Sigmoid colon (tissue), 4 donors: Measurements from ENCODE around the gene TXNDC2.

ENCODE experiments used
- EP300 ChIP-seq, 4 donors: sonication (generic); formaldehyde crosslinking; IDR thresholded peaks; one replicate each; pipeline ENCODE4 v1.6.1; 2017; ENCODE audit warnings: antibody characterized with exemption in 4 of 4
- TF ChIP-seq, protein P1 (sequence below), 4 experiments: fragments of 450-650 bp in 3 of 4; fragments of 200-600 bp in 1 of 4; IDR thresholded peaks; one replicate each; pipeline ENCODE4 v1.5.1; 2016 to 2019; ENCODE audit warnings: antibody characterized with exemption in 4 of 4, mild to moderate bottlenecking in 3 of 4, moderate library complexity in 2 of 4

GRCh38 chr18:9924371-9924943 lies 38.7 kb downstream of the TXNDC2 start:
- no peak for TF ChIP-seq EP300 (IDR thresholded peaks at IDR 0.05)
- TF ChIP-seq, protein P1, sequence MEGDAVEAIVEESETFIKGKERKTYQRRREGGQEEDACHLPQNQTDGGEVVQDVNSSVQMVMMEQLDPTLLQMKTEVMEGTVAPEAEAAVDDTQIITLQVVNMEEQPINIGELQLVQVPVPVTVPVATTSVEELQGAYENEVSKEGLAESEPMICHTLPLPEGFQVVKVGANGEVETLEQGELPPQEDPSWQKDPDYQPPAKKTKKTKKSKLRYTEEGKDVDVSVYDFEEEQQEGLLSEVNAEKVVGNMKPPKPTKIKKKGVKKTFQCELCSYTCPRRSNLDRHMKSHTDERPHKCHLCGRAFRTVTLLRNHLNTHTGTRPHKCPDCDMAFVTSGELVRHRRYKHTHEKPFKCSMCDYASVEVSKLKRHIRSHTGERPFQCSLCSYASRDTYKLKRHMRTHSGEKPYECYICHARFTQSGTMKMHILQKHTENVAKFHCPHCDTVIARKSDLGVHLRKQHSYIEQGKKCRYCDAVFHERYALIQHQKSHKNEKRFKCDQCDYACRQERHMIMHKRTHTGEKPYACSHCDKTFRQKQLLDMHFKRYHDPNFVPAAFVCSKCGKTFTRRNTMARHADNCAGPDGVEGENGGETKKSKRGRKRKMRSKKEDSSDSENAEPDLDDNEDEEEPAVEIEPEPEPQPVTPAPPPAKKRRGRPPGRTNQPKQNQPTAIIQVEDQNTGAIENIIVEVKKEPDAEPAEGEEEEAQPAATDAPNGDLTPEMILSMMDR (IDR thresholded peaks at IDR 0.05): no peak
